ENCODE data around the gene POLK.
"Not testable (repeated sequence)": the region's sequence is repeated elsewhere in the genome, so short reads cannot be mapped to it uniquely, and the experiment has no call there.

Gene POLK

GRCh38 chr5:75510836-75511434, 756 bp upstream of the POLK start:
- no peak for DNase-seq

GRCh38 chr5:75512383-75513074, 838 bp downstream of the POLK start:
- no peak for DNase-seq

DNA sequence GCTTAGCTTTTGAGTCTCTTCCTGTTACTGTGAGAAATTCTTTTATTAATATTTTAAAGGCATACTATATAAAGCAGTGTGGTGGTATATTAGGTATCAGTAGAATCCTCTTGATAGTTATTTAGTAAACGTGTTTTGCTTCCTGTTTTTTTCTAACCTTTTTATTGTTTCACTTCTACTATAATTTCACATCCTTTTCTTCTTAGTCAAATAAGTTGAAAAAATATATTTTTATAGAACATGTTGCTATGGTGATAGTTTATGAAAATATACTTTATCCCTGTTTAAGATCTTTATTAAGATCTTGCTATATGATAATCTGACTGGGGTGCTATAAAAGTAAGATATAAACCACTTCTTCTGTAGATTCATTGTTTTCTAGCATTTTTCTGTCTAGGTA, 2.1 kb downstream of the POLK start:
- DNase-seq: no peak

DNA sequence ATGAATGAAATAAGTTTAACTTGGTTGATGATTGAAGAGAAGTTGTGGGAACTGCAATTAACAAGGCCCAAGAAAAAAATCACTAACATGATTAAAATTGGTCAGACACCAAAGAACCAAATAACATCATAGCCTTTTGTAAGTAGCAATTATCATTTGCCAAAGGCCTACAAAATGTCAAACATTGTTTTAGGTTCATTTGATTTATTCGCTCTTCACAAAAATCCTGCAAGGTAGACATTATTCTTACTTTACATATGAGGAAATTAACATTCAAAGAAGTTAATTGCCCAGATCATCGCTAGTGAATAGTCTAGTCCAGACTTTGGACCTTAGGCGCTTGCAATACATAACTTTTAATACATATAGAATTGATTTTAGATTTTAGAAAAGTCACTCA, 2.6 kb downstream of the POLK start:
- DNase-seq: no peak

DNA sequence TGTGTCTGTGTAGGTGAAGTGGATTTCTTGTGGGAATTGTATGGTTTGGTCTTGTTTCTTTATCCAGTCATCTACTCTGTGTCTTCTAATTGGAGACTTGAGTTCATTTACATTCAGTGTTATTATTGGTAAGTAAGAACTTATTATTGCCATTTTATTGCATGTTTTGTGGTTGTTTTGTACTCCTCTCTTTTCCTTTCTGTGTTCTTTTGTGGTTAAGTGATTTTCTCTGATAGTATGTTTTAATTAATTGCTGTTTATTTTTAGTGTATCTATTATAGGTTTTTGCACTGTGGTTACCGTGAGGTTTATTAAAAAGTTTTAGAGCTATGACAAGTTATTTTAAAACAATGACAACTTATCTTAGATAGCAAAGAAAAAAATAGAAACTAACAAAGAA, 8.1 kb downstream of the POLK start:
- DNase-seq: no peak

DNA sequence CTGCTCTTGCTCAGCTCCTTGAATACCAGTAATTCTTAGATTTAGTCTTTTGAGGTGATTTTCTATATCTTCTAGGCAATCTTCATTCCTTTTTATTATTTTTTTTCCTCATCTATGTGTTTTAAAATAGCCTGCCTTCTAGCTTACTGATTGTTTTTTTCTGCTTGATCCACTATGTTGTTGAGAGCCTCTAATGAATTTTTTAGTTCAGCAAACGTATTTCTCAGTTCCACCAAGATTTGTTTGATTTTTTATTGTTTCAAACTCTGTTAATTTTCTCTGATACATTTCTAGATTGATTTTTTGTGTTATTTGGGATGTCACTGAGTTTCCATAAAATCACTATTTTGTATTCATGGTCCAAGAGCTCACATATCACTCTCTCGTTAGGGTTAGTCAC, 9.5 kb downstream of the POLK start:
- no peak for DNase-seq

DNA sequence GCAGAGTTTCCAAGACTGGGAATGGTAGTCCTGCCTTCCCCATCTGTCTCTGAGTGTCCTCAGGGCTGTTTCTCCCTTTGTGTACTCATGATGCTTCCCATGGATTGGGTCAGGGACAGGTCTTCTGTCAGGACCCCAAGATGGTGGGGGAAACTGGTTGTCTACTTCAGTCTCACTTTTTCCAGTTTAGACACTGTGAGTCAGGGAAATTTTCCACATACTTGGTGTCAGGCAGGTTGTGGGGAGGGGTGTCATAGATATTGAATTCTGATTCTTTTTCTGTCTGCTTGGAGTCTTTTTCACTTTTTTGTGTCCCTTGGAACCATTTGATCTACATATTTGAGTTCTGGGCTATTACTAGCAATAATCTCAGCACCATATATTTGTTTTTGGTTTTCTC, 10.3 kb downstream of the POLK start:
- no peak for DNase-seq

- no peak for DNase-seq
These were observed 10.9 kb downstream of the POLK start for GRCh38 chr5:75522542-75522941.

DNA sequence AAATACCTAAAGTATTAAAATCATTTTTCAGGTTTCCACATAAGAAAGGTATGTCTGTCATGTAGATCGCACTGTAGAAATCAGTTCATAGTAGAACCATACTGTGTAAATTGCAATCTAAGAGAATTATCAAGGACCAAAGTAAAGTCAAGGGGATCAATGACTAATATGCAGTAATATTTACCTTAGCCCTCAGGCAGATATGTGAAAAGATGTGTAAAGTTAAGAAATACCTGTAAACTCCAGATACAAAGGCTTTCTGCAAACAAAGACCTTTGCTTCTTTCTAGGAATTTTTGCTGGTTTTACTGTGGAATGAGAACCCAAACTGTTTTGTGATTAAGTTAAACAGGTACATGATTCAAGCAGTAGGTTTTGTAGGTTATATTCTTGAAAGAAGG, 11.6 kb downstream of the POLK start:
- DNase-seq: no peak

- no peak for DNase-seq
These were observed 12.4 kb downstream of the POLK start for GRCh38 chr5:75524071-75524470.

GRCh38 chr5:75524591-75524990, 12.9 kb downstream of the POLK start:
- DNase-seq: no peak

DNA sequence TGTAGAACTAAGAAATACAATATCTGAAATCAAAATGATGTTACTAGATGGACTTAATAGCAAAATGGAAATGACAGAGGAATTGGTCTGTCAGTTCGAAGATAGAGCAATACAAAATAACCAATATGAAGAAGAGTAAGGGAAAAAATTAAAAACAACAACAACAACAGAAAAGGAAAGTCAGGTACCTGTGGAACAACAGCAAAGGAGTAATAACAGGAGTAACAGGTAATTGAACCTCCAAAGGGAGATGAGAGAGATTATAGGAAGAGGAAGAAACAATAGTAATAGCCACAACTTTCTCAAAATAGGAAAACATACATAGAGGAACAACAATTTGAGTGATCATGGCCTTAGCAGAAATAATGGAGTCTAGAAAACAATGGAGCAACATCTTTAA, 13.7 kb downstream of the POLK start:
- no peak for DNase-seq

GRCh38 chr5:75526070-75526469, 14.4 kb downstream of the POLK start:
- DNase-seq: no peak

GRCh38 chr5:75529185-75529584, 17.5 kb downstream of the POLK start:
- no peak for DNase-seq

DNA sequence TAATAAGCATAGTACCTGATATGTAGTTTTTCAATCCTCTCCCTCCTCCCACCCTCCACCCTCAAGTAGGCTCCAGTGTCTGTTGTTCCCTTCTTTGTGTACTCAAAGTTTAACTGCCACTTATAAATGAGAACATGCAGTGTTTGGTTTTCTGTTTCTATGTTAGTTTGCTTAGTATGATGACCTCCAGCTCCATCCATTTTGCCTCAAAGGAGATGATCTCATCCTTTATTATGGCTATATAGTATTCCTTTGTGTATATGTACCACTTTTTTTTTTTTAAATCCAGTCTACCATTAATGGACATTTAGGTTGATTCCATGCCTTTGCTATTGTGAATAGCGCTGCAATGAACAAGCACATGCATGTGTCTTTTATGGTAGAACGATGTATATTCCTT, 20.5 kb downstream of the POLK start:
- DNase-seq: no peak

- DNase-seq: not testable (repeated sequence)
These were observed 22.0 kb downstream of the POLK start for GRCh38 chr5:75533716-75534115.

DNA sequence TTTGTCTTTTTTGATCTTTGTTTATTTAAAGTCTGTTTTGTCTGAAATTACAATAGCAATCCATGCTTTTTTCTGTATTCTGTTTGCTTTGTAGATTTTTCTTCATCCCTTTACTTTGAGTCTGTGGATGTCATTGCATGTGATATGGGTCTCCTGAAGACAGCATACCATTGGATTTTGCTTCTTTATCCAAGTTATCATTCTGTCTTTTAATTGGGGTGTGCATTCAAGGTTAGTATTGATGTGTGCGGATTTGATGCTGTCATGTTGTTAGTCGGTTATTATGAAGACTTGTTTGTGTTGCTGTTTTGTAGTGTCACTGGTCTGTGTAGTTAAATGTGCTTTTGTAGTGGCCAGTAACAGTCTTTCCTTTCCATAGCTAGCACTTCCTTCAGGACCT, 23.0 kb downstream of the POLK start:
- DNase-seq: no peak

DNA sequence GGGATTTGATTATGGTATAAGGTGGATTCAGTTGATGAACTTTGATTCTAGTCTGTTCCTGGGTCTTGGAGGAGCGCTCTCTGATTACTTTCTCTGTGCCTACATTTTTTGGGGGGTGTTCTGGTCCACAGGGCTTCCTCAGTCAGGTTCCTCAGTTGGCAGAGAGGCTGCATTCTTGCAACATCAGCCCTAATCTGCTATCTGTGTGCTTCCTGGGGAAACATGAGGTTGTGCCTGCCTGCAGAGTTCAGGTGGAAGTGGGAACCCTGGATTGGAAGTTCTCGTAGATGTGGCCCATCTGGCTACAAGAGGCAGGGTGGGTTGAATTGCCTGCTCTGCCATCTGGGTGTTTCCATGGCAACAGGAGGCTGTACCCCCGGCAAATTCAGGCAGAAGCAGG, 24.5 kb downstream of the POLK start:
- no peak for DNase-seq

DNA sequence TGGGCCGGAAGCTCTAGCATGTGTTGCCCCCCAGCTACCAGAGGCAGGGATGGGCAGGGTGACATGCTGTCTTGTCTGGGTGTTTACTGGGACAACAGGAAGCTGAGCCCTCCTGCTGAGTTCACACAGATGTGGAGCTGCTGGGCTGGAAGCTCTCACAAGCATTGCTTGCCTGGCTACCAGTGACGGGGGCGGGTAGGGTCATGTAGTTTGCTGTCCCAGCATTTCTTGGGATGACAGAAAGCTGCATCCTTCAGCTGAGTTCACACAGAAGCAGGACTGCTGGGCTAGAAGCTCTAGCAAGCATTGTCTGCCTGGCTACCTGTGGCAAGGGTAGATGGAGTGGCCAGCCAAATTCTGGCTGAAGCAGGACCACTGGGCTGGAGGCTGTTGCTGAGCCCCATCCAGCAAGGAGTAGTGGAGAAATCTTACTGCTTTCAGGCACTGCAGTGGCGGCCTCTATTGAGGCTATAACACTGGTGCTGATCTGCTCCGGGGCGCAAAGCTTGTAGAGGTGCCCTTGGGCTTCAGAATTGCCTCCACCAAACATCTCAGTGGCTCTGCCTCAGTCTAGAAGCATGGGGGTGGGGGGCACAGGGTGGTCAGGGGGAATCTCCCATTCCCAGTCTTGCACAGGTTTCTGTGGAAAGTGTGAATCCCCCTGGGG, 25.1 kb downstream of the POLK start:
- DNase-seq: no peak

DNA sequence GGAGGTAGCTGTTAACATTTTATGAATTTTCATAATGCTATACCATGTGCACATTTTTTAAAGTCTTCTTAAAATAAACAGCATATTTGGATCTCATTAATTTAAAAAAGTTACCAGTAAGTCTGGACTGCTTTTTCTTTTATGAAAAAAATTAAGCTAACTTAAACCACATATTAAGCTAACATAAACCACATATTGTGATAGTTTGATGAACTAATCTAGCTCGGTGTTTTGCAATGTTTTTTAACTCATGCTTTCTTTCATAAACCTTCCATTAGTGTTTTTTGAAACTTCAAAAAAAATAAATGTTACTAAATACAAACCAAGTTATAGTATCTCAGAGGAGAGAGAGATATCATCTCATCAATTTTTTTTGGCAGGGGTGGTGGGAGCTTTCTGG, 26.5 kb downstream of the POLK start:
- no peak for DNase-seq

DNA sequence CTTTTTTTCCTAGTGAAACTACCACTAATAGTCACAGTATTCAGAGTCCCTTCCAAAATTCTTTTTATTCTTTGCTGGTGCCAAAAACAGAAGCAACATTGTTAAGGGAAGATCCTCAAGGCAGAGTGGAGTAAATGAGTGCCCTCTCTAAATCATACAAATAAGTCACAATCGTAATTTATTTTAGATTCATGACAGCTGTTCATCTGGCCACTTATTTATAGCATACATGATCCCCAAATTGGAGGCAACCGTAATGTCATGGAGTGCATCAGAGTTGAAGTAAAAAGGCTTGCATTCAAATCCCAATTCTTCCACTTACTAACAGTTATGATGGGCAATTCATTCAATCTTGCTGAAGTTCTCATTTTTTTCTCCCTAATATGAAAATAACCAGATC, 33.4 kb downstream of the POLK start:
- DNase-seq: no peak

GRCh38 chr5:75546830-75547229, 35.1 kb downstream of the POLK start:
- DNase-seq: no peak

- no peak for DNase-seq
These were observed 36.1 kb downstream of the POLK start for GRCh38 chr5:75547812-75548211.

DNA sequence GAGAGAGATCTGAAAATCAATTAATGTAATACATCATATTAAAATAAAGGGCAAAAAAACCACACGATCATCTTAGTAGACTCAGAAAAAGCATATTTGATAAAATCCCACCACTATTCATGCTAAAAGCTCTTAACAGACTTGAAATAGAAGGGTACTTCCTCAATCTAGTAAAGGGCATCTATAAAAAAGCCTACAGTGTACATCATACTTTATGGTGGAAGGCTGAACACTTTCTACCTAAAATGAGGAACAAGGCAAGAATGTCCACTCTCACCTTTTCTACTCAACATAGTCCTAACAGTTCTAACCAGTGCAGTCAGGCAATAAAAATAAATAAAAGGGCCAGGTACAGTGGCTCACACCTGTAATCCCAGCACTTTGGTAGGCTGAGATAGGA, 38.9 kb downstream of the POLK start:
- no peak for DNase-seq

DNA sequence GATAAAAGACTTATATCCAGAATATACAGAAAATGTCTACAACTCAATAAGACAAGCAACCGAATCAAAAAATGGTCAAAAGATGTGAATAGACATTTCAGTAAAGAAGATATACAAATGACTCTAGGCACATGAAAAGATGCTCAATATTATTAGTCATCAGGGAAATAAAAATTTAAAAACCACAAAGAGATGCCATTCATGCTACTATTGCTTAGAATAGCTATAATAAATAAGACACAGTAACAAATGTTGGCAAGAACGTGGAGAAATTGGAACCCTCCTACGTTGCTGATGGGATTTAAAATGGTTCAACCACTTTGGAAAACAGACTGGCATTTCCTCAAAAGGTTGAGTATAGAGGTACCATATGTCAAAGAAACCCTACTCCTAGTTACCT, 39.8 kb downstream of the POLK start:
- no peak for DNase-seq

Data from activated effector memory CD4-positive, alpha-beta T cell treated with Interleukin-2 at 50 U/mL for 16 hours (primary cell).